A673 (cell line): ENCODE results near the gene PRSS8. TPM values are rescaled to one million over a fixed set of nuclear protein-coding genes. Genes with fewer than 3 reads are reported as not detected.

Source experiments
- BruUV-seq: library from RNA; stranded (reverse); fragments of 400-500 nt; replicated peaks from 2 replicates; lab custom pipeline; 2021; lab: Mats Ljungman, UMichigan
- CTCF ChIA-PET: fragments of 300-600 bp; sonication (Branson Sonifier 250); formaldehyde crosslinking; loops from one replicate; lab custom pipeline; 2022; ENCODE audit warnings: antibody characterized with exemption; lab: Charles Lee
- POLR2A ChIA-PET: fragments of 300-600 bp; sonication (Branson Sonifier 250); formaldehyde crosslinking; loops from one replicate; lab custom pipeline; 2022; ENCODE audit warnings: antibody characterized with exemption; ENCODE audit not compliant: low non-redundant PET; lab: Charles Lee
- DNase-seq: peaks from one replicate; pipeline ENCODE4 v3.0.0-alpha.2; 2015; ENCODE audit warnings: low spot score
- H3K27ac ChIP-seq: fragments of 200-600 bp; sonication (generic); 2 replicates; pipeline ENCODE4 v1.5.1; 2016; ENCODE audit warnings: mixed run types, low read depth, mild to moderate bottlenecking, mixed read lengths, antibody characterized with exemption, low read length; ENCODE audit not compliant: poor library complexity, severe bottlenecking
- H3K27me3 ChIP-seq: fragments of 200-600 bp; sonication (generic); replicated peaks from 2 replicates; pipeline ENCODE4 v1.6.1; 2017; ENCODE audit warnings: mixed run types, low read depth, mild to moderate bottlenecking, mixed read lengths, antibody characterized with exemption, low read length; ENCODE audit not compliant: insufficient read depth, poor library complexity
- H3K36me3 ChIP-seq: fragments of 200-600 bp; sonication (generic); 2 replicates; pipeline ENCODE4 v1.6.1; 2016; ENCODE audit warnings: mixed run types, mild to moderate bottlenecking, mixed read lengths, antibody characterized with exemption, low read length; ENCODE audit not compliant: insufficient read depth, poor library complexity, severe bottlenecking
- H3K4me1 ChIP-seq: fragments of 200-600 bp; sonication (generic); 2 replicates; pipeline ENCODE4 v1.6.1; 2017; ENCODE audit warnings: mixed run types, mild to moderate bottlenecking, mixed read lengths, antibody characterized with exemption, low read length; ENCODE audit not compliant: insufficient read depth, poor library complexity, severe bottlenecking
- H3K4me3 ChIP-seq: fragments of 200-600 bp; sonication (generic); 2 replicates; pipeline ENCODE4 v1.5.1; 2016; ENCODE audit warnings: low read depth, mixed run types, mild to moderate bottlenecking, mixed read lengths, low read length; ENCODE audit not compliant: poor library complexity, severe bottlenecking
- H3K9me3 ChIP-seq: fragments of 200-600 bp; sonication (generic); 2 replicates; pipeline ENCODE4 v1.6.1; 2016; ENCODE audit warnings: mixed run types, low read depth, mild to moderate bottlenecking, mixed read lengths, antibody characterized with exemption, low read length; ENCODE audit not compliant: poor library complexity, severe bottlenecking
- EZH2 ChIP-seq: fragments of 200-600 bp; sonication (generic); IDR thresholded peaks from 2 replicates; pipeline ENCODE4 v1.6.1; 2017; ENCODE audit warnings: borderline replicate concordance, low read depth, mild to moderate bottlenecking, mixed read lengths, antibody characterized with exemption, low read length; ENCODE audit not compliant: poor library complexity, severe bottlenecking
- intact Hi-C: fragments of 100-400 bp; cut with micrococcal nuclease; formaldehyde crosslinking; loops from one replicate; pipeline ENCODE4 v1.10.0; 2022; ENCODE audit not compliant: unreplicated experiment
- total RNA-seq: library from RNA; stranded (reverse); gene quantifications from 2 replicates; pipeline ENCODE4 v1.2.3, GENCODE V29; 2021
- TF ChIP-seq, protein P1 (sequence below): fragments of 300-800, 200-600 bp; sonication (generic); conservative IDR thresholded peaks from 2 replicates; pipeline ENCODE4 v1.5.1; 2017; ENCODE audit warnings: low read depth, mild to moderate bottlenecking, antibody characterized with exemption, low read length, moderate library complexity, mixed read lengths

The PRSS8 gene
- total RNA-seq, 1 experiment from 2014 or later = not detected

GRCh38 chr16:31112711-31113110 is 22.8 kb downstream of the PRSS8 start:
- Histone ChIP-seq H3K4me3 (no peak overlapping the region), H3K27me3 (no peaks in the 10 kb centered on the region), H3K27ac (no peak overlapping the region), H3K9me3 (no peaks in the 10 kb centered on the region), H3K36me3 (peaks cover 31% of the 10 kb centered on the region), H3K4me1 (peaks cover 10% of the 10 kb centered on the region)
- TF ChIP-seq, protein P1, sequence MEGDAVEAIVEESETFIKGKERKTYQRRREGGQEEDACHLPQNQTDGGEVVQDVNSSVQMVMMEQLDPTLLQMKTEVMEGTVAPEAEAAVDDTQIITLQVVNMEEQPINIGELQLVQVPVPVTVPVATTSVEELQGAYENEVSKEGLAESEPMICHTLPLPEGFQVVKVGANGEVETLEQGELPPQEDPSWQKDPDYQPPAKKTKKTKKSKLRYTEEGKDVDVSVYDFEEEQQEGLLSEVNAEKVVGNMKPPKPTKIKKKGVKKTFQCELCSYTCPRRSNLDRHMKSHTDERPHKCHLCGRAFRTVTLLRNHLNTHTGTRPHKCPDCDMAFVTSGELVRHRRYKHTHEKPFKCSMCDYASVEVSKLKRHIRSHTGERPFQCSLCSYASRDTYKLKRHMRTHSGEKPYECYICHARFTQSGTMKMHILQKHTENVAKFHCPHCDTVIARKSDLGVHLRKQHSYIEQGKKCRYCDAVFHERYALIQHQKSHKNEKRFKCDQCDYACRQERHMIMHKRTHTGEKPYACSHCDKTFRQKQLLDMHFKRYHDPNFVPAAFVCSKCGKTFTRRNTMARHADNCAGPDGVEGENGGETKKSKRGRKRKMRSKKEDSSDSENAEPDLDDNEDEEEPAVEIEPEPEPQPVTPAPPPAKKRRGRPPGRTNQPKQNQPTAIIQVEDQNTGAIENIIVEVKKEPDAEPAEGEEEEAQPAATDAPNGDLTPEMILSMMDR = no peak
- TF ChIP-seq EZH2 = no peak
- POLR2A ChIA-PET = interaction anchor here (0.8 kb wide), 1 partner anchor 66 kb away, joined by 3 read pairs; no protein-coding TSS in a partner anchor
- BruUV-seq = no TSS peak
- intact Hi-C loops = no loop called here
- CTCF ChIA-PET = no interaction called here
- no peak for DNase-seq

- TF ChIP-seq, protein P1 = no peak
- TF ChIP-seq EZH2 = no peak
- H3K9me3 ChIP-seq = no peaks in the 10 kb centered on the region
- ChIA-PET CTCF (no interaction called here), POLR2A (interaction anchor here (0.8 kb wide), 1 partner anchor 65 kb away, joined by 3 read pairs; no protein-coding TSS in a partner anchor)
- no peaks in the 10 kb centered on the region for H3K27me3 ChIP-seq
- DNase-seq = no peak
- no peak overlapping the region for H3K4me3 ChIP-seq
- TSS peak; percentile 14 for BruUV-seq
- intact Hi-C loops = no loop called here
- H3K4me1 ChIP-seq = peaks cover 13% of the 10 kb centered on the region
- no peak overlapping the region for H3K27ac ChIP-seq
- peaks cover 31% of the 10 kb centered on the region for H3K36me3 ChIP-seq
Measured at GRCh38 chr16:31111881-31112466, 23.6 kb downstream of the PRSS8 start.

DNA sequence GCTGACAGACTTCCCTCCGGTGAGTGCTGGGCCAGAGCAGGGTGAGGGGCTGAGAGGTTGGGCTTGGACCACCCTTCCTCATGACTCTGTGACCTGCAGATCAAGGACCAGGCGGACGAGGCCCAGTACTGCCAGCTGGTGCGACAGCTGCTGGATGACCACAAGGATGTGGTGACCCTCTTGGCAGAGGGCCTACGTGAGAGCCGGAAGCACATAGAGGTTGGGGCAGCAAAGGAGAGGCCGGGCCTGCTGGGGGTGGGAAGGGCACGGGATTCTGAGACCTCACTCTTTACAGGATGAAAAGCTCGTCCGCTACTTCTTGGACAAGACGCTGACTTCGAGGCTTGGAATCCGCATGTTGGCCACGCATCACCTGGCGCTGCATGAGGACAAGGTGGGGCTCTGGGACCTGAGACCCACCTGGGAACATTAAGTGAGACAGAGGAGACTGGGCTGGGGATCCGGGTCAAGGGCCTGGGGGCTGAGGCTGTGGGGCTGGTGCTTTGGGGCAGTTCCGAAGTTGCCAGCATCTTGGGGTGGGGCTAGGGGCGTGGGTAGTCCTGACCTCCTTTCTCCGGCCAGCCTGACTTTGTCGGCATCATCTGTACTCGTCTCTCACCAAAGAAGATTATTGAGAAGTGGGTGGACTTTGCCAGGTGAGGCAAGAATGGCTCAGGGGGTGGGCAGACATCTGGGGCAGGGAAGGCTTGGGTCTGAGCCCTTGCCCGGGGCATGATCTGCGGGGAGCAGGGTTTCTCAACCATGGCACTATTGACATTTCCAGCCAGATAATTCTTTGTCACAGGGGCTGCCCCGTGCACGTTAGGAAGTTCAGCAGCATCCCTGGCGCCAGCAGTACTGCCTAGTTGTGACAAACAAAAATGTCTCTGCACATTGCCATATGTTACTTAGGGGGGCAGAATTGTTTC is 25.2 kb downstream of the PRSS8 start:
- POLR2A ChIA-PET = no interaction called here
- CTCF ChIA-PET = no interaction called here

More for the DNA sequence above, 25.2 kb downstream of the PRSS8 start:
- Histone ChIP-seq H3K9me3 (no peaks in the 10 kb centered on the region), H3K4me1 (peaks cover 13% of the 10 kb centered on the region), H3K27ac (no peak overlapping the region), H3K36me3 (peaks cover 31% of the 10 kb centered on the region), H3K27me3 (no peaks in the 10 kb centered on the region), H3K4me3 (no peak overlapping the region)
- no peak for DNase-seq
- BruUV-seq = no TSS peak
- no peak for TF ChIP-seq EZH2
- TF ChIP-seq, protein P1 = no peak
- intact Hi-C loops = no loop called here
